Neural crest cell (in vitro differentiated cells): ENCODE data around the gene APPBP2. TPM values are rescaled to one million over a fixed set of nuclear protein-coding genes. Genes with fewer than 3 reads are reported as not detected.

Experiments used
- DNase-seq: peaks from one replicate; pipeline ENCODE4 v3.0.0; 2021; ENCODE audit warnings: low read depth, mixed read lengths, low spot score
- H3K27ac Mint-ChIP-seq: one replicate; pipeline ENCODE4 v1.8.0; 2021; ENCODE audit warnings: mild to moderate bottlenecking, mixed read lengths; ENCODE audit not compliant: unreplicated experiment
- H3K27me3 Mint-ChIP-seq: 2 replicates; pipeline ENCODE4 v1.8.0; 2021; ENCODE audit warnings: low read depth, mild to moderate bottlenecking, mixed read lengths
- H3K36me3 Mint-ChIP-seq: 2 replicates; pipeline ENCODE4 v1.8.0; 2021; ENCODE audit warnings: low read depth, mild to moderate bottlenecking, mixed read lengths
- H3K4me1 Mint-ChIP-seq: 2 replicates; pipeline ENCODE4 v1.8.0; 2021; ENCODE audit warnings: mixed read lengths
- H3K4me3 Mint-ChIP-seq: one replicate; pipeline ENCODE4 v1.8.0; 2021; ENCODE audit warnings: mild to moderate bottlenecking, mixed read lengths
- H3K9me3 Mint-ChIP-seq: 2 replicates; pipeline ENCODE4 v1.8.0; 2021; ENCODE audit warnings: mixed read lengths
- long read RNA-seq: library from polyadenylated mRNA; unstranded; transcript quantifications from one replicate; pipeline ENCODE4 v2.0.0, GENCODE V29; 2020
- total RNA-seq: library from RNA; stranded (reverse); gene quantifications from 2 replicates; pipeline ENCODE4 v1.2.1, GENCODE V29; 2021
- TF ChIP-seq, protein P1 (sequence below): fragments of 200-600 bp; sonication (generic); conservative IDR thresholded peaks from 2 replicates; pipeline ENCODE4 v1.5.0; 2021; ENCODE audit warnings: antibody characterized with exemption, mild to moderate bottlenecking

APPBP2 gene, protein sequence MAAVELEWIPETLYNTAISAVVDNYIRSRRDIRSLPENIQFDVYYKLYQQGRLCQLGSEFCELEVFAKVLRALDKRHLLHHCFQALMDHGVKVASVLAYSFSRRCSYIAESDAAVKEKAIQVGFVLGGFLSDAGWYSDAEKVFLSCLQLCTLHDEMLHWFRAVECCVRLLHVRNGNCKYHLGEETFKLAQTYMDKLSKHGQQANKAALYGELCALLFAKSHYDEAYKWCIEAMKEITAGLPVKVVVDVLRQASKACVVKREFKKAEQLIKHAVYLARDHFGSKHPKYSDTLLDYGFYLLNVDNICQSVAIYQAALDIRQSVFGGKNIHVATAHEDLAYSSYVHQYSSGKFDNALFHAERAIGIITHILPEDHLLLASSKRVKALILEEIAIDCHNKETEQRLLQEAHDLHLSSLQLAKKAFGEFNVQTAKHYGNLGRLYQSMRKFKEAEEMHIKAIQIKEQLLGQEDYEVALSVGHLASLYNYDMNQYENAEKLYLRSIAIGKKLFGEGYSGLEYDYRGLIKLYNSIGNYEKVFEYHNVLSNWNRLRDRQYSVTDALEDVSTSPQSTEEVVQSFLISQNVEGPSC
- 55.3 and 59.2 TPM in 2 replicates for total RNA-seq
- long read RNA-seq, full-length matches to known transcripts = 12 of 24 reads
- long read RNA-seq, partial matches to known transcripts = 4 of 24 reads
- long read RNA-seq, other reads (novel, unspliced or antisense) = 8 of 24 reads

DNA sequence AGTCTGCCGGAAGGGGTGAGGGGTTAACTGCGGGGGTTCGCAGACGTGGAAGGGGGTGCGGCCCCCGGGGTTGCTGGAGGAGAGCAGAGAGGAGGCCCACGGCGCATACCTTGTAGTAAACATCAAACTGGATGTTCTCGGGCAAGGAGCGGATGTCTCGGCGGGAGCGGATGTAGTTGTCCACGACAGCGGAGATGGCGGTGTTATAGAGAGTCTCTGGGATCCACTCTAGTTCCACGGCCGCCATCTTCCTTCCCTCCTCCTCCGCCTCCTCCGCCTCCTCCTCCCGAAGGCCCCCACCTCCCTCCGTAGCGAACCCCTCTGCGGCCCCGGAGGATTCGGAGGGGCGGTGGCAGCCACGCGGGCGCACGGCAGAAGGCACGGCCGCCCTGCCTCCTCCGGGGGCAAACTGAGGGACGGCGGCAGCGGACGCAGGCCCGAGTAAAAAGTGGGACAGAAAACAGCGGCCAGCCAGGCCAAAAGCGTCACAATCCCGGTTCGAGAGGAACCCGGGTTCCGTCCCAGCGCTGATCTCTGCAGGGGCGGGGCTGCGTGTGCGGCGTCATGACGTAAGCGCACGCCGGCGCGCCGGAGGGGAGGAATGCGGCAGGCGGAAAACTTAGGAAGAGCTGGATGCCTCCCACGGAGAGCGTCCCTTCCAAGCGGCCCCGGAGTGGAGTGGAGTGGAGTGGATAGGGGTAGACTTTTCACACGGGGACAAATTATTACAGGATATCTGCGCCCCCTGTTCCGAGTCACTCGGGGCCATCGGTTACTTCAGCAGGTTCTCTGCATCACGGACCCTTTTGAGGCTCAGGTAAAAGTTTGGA, at the start of gene APPBP2:
Gene APPBP2, minus strand, starts transcription at position 558 of the 830 bp plus-strand sequence. Its CDS starts 311 bp downstream, at position 247.
- H3K4me3 Mint-ChIP-seq = peak within 1 kb of the TSS; percentile 94
- peaks cover 5% of the 10 kb centered on the region for H3K9me3 Mint-ChIP-seq
- no peaks in the 10 kb centered on the region for H3K27me3 Mint-ChIP-seq
- peak; percentile 68 for DNase-seq
- peak within 1 kb of the TSS; percentile 100 for H3K27ac Mint-ChIP-seq
- TF ChIP-seq, protein P1, sequence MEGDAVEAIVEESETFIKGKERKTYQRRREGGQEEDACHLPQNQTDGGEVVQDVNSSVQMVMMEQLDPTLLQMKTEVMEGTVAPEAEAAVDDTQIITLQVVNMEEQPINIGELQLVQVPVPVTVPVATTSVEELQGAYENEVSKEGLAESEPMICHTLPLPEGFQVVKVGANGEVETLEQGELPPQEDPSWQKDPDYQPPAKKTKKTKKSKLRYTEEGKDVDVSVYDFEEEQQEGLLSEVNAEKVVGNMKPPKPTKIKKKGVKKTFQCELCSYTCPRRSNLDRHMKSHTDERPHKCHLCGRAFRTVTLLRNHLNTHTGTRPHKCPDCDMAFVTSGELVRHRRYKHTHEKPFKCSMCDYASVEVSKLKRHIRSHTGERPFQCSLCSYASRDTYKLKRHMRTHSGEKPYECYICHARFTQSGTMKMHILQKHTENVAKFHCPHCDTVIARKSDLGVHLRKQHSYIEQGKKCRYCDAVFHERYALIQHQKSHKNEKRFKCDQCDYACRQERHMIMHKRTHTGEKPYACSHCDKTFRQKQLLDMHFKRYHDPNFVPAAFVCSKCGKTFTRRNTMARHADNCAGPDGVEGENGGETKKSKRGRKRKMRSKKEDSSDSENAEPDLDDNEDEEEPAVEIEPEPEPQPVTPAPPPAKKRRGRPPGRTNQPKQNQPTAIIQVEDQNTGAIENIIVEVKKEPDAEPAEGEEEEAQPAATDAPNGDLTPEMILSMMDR = no peak
- H3K4me1 Mint-ChIP-seq = peaks cover 40% of the 10 kb centered on the region
- H3K36me3 Mint-ChIP-seq = peaks cover 10% of the 10 kb centered on the region

DNA sequence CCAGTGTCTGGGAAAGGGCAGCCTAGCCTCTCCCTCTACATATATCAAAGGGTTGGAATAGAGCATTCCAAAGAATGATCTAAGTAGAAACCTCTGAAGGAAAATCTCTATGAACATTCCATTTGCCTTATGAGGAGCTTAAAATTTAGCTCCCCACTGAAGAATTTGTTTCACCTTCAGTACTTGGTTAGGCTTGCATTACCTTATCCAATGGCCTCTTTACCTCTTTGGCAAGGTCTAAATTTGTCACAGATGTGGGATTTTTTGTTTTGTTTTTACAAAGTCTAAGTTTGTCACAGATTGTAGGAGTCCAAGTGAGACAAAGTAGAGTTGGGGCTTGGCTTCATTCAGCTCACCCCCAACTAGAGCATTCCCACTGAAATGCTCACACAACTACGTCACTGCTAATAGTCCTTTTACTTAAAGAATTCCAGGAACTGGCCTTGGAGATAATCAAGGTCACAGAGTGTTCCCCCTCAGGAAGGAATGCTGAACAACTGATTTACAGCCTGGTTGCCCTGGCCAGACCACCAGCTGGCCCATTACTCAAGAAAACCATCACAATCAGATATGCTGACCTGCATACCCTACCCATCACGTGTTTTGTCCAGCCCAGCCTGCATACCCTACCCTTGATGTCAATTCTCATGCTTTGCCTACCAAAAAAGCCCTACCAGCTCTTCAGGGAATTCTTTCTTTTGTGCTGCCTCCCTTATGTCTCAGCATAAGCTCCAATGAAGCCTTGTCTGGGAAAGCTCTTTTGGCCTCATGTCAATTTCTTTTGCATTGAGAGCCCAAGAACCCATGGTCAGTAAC, 47.4 kb upstream of the APPBP2 start:
- Mint-ChIP-seq H3K27me3 (no peaks in the 10 kb centered on the region), H3K4me1 (peaks cover 9% of the 10 kb centered on the region), H3K36me3 (no peaks in the 10 kb centered on the region), H3K4me3 (no peak overlapping the region), H3K27ac (no peak overlapping the region), H3K9me3 (peaks cover 4% of the 10 kb centered on the region)
- TF ChIP-seq, protein P1 = no peak
- DNase-seq = no peak

DNA sequence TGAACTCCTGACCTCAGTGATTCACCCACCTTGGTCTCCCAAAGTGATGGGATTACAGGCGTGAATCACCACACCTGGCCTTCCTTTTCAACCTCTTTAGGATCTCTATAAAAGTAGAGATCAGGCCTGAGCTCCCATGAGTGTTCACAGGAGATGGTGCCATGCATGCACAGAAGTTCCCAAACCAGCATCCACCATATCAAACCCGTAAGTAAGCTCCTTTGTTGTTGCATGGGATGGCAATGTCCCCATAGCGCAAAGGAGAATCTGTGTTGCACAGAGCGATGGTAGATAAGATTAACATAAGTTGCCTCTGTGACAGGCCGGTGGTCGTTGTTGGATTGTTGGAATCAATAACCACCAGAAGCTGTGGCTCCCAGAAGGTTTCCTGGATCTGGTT, 39.2 kb upstream of the APPBP2 start:
- H3K9me3 Mint-ChIP-seq = no peaks in the 10 kb centered on the region
- H3K36me3 Mint-ChIP-seq = no peaks in the 10 kb centered on the region
- no peaks in the 10 kb centered on the region for H3K27me3 Mint-ChIP-seq
- H3K4me1 Mint-ChIP-seq = peaks cover 4% of the 10 kb centered on the region
- TF ChIP-seq, protein P1 = no peak
- no peak overlapping the region for H3K27ac Mint-ChIP-seq
- H3K4me3 Mint-ChIP-seq = no peak overlapping the region
- no peak for DNase-seq

DNA sequence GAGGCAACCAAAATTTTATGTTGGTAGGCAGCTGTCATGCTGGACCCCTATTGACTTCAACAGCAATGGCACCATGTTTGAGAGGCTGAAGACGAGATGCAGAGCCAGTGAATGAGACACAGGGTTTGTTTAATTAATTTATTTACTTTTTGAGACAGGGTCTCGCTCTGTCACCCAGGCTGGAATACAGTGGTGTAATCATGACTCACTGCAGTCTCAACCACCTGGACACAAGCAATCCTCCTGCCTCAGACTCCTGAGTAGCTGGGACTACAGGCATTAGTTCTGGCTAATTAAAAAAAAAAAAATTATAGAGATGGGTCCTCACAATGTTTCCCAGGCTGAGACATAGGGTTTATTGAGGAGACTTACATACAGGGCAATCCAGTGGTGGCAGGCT, 37.7 kb upstream of the APPBP2 start:
- Mint-ChIP-seq H3K4me3 (no peak overlapping the region), H3K4me1 (no peaks in the 10 kb centered on the region), H3K27ac (no peak overlapping the region), H3K27me3 (no peaks in the 10 kb centered on the region), H3K36me3 (peaks cover 3% of the 10 kb centered on the region), H3K9me3 (peaks cover under 1% of the 10 kb centered on the region)
- TF ChIP-seq, protein P1 = no peak
- DNase-seq = no peak
